Endothelial cell (in vitro differentiated cells): ENCODE results near the gene RNASET2. TPM values are rescaled to one million over a fixed set of nuclear protein-coding genes. Genes with fewer than 3 reads are reported as not detected.
A peak's percentile ranks its signal among the peaks of the same experiment; 100 is the strongest.

Experiments used
- DNase-seq: peaks from one replicate; pipeline ENCODE4 v3.0.0; 2021; ENCODE audit warnings: low spot score
- H3K27ac Mint-ChIP-seq: one replicate; pipeline ENCODE4 v1.8.0; 2021; ENCODE audit warnings: mixed read lengths, inconsistent platforms; ENCODE audit not compliant: unreplicated experiment
- H3K27me3 Mint-ChIP-seq: one replicate; pipeline ENCODE4 v1.8.0; 2021; ENCODE audit warnings: mild to moderate bottlenecking, moderate library complexity, mixed read lengths, inconsistent platforms; ENCODE audit not compliant: unreplicated experiment
- H3K36me3 Mint-ChIP-seq: one replicate; pipeline ENCODE4 v1.8.0; 2021; ENCODE audit warnings: mild to moderate bottlenecking, low read depth, mixed read lengths, inconsistent platforms; ENCODE audit not compliant: unreplicated experiment
- H3K4me1 Mint-ChIP-seq: one replicate; pipeline ENCODE4 v1.8.0; 2021; ENCODE audit warnings: mild to moderate bottlenecking, mixed read lengths, inconsistent platforms; ENCODE audit not compliant: unreplicated experiment
- H3K4me3 Mint-ChIP-seq: one replicate; pipeline ENCODE4 v1.8.0; 2021; ENCODE audit warnings: mild to moderate bottlenecking, mixed read lengths, inconsistent platforms; ENCODE audit not compliant: unreplicated experiment
- H3K9me3 Mint-ChIP-seq: one replicate; pipeline ENCODE4 v1.8.0; 2021; ENCODE audit warnings: mixed read lengths, inconsistent platforms; ENCODE audit not compliant: unreplicated experiment
- long read RNA-seq: library from polyadenylated mRNA; unstranded; transcript quantifications from one replicate; pipeline ENCODE4 v2.0.0, GENCODE V29; 2020; ENCODE audit not compliant: unreplicated experiment
- total RNA-seq: library from RNA; stranded (reverse); fragmentation: NEBNext Ultra II Directional; extraction: Animal tissue kit (Norgen Biotek cat#: 25700); gene quantifications from one replicate; pipeline ENCODE4 v1.2.1, GENCODE V29; 2021; ENCODE audit not compliant: unreplicated experiment
- TF ChIP-seq, protein P1 (sequence below): fragments of 200-600 bp; sonication (generic); IDR thresholded peaks from one replicate; pipeline ENCODE4 v1.5.0; 2021; ENCODE audit warnings: antibody characterized with exemption; ENCODE audit not compliant: unreplicated experiment

RNASET2 gene, protein sequence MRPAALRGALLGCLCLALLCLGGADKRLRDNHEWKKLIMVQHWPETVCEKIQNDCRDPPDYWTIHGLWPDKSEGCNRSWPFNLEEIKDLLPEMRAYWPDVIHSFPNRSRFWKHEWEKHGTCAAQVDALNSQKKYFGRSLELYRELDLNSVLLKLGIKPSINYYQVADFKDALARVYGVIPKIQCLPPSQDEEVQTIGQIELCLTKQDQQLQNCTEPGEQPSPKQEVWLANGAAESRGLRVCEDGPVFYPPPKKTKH
- total RNA-seq: 11.6 TPM
- long read RNA-seq, transcript RNASET2-210 (9 exons, 1,375 nt): major isoform, 11 of 11 reads
- long read RNA-seq, partial matches to known transcripts: 0 of 11 reads
- long read RNA-seq, other reads (novel, unspliced or antisense): 0 of 11 reads

DNA sequence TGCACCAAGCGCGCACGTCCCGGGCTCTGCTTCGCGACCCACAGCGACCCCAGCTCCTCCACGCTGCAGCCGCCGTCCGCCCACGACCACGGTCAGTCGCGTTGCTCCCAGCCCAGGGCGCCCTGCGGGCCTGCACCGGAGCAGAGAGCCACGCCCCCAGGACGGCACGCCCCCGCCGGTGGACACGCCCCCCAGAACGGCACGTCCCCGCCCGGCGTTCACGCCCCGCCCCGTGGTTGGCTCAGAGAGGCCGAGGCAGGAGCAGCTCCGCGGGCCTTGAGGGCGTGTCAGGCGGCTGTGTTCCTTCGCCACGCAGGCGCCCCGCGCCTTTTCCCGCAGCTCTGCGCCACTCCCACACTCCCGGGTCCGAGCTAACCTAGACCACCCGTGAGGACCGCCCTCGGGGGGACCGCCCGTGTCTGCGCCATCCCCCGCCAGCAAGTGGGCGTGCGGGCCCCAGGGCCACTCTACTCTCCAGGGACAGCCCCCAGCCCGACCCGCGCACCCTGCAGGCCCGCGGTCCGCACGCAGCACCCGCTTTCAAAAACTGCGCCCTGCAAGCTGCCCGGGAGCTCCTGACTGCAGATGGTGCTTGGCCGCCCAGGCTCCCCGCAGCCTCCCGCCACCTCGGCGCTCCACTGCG is at the start of gene RNASET2:
RNASET2 (minus strand) TSS at position 107 of the 643 bp plus-strand sequence. CDS start 368 bp downstream, outside the sequence.
- peak within 1 kb of the TSS; percentile 94 for H3K4me3 Mint-ChIP-seq
- peaks cover 36% of the 10 kb centered on the region for H3K4me1 Mint-ChIP-seq
- H3K27me3 Mint-ChIP-seq: peaks cover 20% of the 10 kb centered on the region
- DNase-seq: peak; percentile 98
- TF ChIP-seq, protein P1, sequence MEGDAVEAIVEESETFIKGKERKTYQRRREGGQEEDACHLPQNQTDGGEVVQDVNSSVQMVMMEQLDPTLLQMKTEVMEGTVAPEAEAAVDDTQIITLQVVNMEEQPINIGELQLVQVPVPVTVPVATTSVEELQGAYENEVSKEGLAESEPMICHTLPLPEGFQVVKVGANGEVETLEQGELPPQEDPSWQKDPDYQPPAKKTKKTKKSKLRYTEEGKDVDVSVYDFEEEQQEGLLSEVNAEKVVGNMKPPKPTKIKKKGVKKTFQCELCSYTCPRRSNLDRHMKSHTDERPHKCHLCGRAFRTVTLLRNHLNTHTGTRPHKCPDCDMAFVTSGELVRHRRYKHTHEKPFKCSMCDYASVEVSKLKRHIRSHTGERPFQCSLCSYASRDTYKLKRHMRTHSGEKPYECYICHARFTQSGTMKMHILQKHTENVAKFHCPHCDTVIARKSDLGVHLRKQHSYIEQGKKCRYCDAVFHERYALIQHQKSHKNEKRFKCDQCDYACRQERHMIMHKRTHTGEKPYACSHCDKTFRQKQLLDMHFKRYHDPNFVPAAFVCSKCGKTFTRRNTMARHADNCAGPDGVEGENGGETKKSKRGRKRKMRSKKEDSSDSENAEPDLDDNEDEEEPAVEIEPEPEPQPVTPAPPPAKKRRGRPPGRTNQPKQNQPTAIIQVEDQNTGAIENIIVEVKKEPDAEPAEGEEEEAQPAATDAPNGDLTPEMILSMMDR: no peak
- H3K27ac Mint-ChIP-seq: peak within 1 kb of the TSS; percentile 48
- H3K9me3 Mint-ChIP-seq: peaks cover 4% of the 10 kb centered on the region
- peaks cover 14% of the 10 kb centered on the region for H3K36me3 Mint-ChIP-seq

DNA sequence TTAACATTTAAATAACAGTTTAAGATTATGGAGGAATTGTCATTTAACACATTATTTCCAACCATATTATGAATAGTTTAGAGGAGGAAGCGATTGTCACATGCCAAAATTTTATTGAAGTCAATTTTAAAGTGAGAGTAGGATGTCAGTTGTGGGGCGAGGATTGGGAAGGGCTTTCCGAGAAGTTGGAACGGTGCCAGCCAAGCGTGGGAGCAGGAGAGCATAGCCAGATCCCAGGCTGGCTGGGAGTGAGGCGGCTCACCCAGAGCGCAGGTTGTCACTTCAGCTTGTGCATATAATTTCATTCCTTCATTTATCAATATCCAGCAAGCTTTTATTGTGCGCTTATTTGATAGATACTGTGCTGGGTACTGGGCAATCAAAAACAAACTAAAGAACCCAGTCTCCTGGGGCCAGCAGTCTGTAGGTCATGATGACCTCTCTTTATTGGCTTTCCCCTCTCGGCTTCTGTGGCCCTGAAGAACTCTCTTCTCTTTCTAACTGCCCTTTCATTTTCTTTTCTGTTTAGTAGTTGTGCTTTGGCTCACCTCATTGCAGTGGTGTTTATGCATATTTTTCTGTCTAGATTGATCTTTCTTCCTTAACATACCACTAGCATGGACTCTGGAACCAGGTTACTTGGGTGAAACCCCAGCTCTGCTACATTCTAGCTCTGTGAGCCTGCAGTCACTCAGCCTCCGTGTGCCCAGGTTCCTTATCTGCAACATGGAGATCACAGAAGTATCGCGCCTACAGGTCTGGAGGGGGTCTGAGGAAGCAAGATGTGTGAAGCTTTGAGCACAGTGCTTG is 49.2 kb upstream of the RNASET2 start:
- no peak for DNase-seq
- Mint-ChIP-seq H3K4me1 (peaks cover 22% of the 10 kb centered on the region), H3K4me3 (no peak overlapping the region), H3K36me3 (peaks cover 4% of the 10 kb centered on the region), H3K27ac (no peak overlapping the region), H3K27me3 (peaks cover 5% of the 10 kb centered on the region), H3K9me3 (no peaks in the 10 kb centered on the region)
- TF ChIP-seq, protein P1: no peak

DNA sequence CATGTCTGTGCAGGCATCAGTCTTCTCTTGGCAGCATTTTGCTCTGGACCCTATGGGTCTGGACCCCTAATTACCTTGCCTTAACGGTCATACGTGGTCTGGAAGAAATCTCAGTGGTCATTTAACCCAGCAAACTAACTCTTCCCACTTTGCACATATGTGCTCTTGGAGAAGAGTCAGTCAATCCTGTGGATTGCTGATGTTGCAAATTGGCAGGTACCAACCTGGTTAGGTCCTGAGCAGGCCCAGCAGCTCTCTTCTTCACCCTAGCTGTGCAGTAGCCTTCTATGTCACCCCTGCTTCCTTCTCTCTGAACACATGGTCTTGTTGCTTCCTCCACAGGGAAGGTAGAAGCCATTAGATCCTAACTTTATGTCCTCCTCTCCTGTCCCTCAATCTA is 44.4 kb upstream of the RNASET2 start:
- Mint-ChIP-seq H3K9me3 (no peaks in the 10 kb centered on the region), H3K4me3 (peak overlapping the region; percentile 42), H3K4me1 (peaks cover 26% of the 10 kb centered on the region), H3K36me3 (no peaks in the 10 kb centered on the region), H3K27me3 (peaks cover 7% of the 10 kb centered on the region), H3K27ac (no peak overlapping the region)
- DNase-seq: no peak
- TF ChIP-seq, protein P1: no peak

DNA sequence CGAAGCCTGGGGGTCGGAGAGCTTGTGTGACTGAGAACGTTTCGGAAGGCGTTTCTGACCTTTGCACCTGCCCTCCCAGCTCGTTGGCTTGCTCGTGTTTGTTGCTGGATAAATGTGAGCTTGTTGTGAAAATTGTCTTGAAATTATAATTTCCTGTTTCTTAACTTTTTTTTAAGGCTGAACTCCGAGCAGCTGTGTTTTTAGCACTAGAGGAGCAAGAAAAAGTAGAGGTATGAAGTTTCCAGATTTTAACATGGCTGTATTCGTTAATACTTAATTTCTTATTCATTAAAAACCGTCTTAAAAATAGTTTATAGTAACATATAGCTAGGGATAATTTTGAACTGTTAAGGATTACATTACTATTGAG is 43.5 kb upstream of the RNASET2 start:
- Mint-ChIP-seq H3K36me3 (no peaks in the 10 kb centered on the region), H3K27me3 (peaks cover 7% of the 10 kb centered on the region), H3K27ac (peak overlapping the region; percentile 74), H3K4me3 (peak overlapping the region; percentile 94), H3K4me1 (peaks cover 26% of the 10 kb centered on the region), H3K9me3 (no peaks in the 10 kb centered on the region)
- no peak for DNase-seq
- TF ChIP-seq, protein P1: no peak
